GM19099 (cell line): ENCODE data around the gene ZNF213.

Experiments
- POLR2A ChIP-seq: IDR thresholded peaks from 3 replicates; pipeline ENCODE4 v1.6.1; 2011; ENCODE audit warnings: low read depth; ENCODE audit not compliant: insufficient read length; ENCODE audit errors: extremely low read depth

Gene ZNF213

GRCh38 chr16:3147757-3148104, 12.9 kb downstream of the ZNF213 start:
- no peak for TF ChIP-seq POLR2A

- no peak for TF ChIP-seq POLR2A
These were observed 13.7 kb downstream of the ZNF213 start for GRCh38 chr16:3148256-3149192.

- no peak for TF ChIP-seq POLR2A
These were observed 14.3 kb downstream of the ZNF213 start for GRCh38 chr16:3149193-3149530.

- no peak for TF ChIP-seq POLR2A
These were observed 15.0 kb downstream of the ZNF213 start for GRCh38 chr16:3149630-3150345.

- TF ChIP-seq POLR2A = peak; percentile 10
These were observed 15.8 kb downstream of the ZNF213 start for GRCh38 chr16:3150346-3151218.

- no peak for TF ChIP-seq POLR2A
These were observed 17.1 kb downstream of the ZNF213 start for GRCh38 chr16:3152027-3152276.

GRCh38 chr16:3152277-3152990, 17.6 kb downstream of the ZNF213 start:
- TF ChIP-seq POLR2A = no peak

- no peak for TF ChIP-seq POLR2A
These were observed 18.2 kb downstream of the ZNF213 start for GRCh38 chr16:3152991-3153368.

GRCh38 chr16:3155181-3155580, 20.4 kb downstream of the ZNF213 start:
- no peak for TF ChIP-seq POLR2A

- TF ChIP-seq POLR2A = no peak
These were observed 21.1 kb downstream of the ZNF213 start for GRCh38 chr16:3155972-3156371.

GRCh38 chr16:3157229-3158025, 22.6 kb downstream of the ZNF213 start:
- TF ChIP-seq POLR2A = peak; percentile 13

GRCh38 chr16:3158026-3158509, 23.2 kb downstream of the ZNF213 start:
- no peak for TF ChIP-seq POLR2A

- peak; percentile 21 for TF ChIP-seq POLR2A
These were observed 23.9 kb downstream of the ZNF213 start for GRCh38 chr16:3158510-3159314.
